GM13977 (cell line): Measurements from ENCODE around the gene SLC8A2.

Experiments
- DNase-seq: peaks from one replicate; pipeline ENCODE4 v3.0.0; 2012; ENCODE audit warnings: low spot score
- in situ Hi-C: fragments of 300-500 bp; cut with MboI; formaldehyde crosslinking; loops from one replicate; pipeline ENCODE4 v1.12.0; 2022; ENCODE audit warnings: low sequenced_read_pairs, low pct_unique_long_range_greater_than_20kb, mixed read lengths, inconsistent platforms; ENCODE audit not compliant: unreplicated experiment
- TF ChIP-seq, protein P1 (sequence below): IDR thresholded peaks from 2 replicates; pipeline ENCODE4 v1.5.1; 2012; ENCODE audit warnings: mild to moderate bottlenecking, control low read depth; ENCODE audit not compliant: insufficient read depth; ENCODE audit errors: extremely low read depth, missing control alignments

SLC8A2 gene

DNA sequence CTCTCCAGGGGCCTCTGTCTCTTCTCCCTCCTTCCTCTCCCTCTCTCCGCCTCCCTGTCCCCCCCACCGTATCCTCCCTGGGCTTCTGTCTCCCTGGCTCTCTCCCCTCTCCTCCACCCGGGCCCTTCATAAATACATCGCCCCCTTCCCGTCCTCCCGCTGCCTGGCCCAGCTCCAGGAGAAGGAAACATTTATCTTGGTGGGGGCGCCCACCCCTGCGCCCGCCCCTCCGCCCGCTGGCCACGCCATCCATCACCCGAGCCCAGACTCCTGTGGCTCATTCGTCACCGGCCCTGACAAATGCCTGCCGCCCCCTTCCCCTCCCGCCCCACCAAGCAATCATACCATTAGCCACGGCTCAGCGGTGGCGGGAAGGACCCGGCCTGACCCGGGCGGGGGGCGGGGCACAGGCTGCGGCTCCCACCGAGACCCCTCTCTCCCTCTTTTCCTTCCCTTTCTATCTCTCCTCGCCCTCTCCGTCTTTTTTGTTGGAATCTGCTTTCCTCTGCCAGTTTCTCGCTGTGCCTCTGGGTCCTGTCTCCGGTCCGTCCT is 49.8 kb downstream of the SLC8A2 start:
- in situ Hi-C loops: no loop called here
- no peak for DNase-seq
- TF ChIP-seq, protein P1, sequence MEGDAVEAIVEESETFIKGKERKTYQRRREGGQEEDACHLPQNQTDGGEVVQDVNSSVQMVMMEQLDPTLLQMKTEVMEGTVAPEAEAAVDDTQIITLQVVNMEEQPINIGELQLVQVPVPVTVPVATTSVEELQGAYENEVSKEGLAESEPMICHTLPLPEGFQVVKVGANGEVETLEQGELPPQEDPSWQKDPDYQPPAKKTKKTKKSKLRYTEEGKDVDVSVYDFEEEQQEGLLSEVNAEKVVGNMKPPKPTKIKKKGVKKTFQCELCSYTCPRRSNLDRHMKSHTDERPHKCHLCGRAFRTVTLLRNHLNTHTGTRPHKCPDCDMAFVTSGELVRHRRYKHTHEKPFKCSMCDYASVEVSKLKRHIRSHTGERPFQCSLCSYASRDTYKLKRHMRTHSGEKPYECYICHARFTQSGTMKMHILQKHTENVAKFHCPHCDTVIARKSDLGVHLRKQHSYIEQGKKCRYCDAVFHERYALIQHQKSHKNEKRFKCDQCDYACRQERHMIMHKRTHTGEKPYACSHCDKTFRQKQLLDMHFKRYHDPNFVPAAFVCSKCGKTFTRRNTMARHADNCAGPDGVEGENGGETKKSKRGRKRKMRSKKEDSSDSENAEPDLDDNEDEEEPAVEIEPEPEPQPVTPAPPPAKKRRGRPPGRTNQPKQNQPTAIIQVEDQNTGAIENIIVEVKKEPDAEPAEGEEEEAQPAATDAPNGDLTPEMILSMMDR: no peak

DNA sequence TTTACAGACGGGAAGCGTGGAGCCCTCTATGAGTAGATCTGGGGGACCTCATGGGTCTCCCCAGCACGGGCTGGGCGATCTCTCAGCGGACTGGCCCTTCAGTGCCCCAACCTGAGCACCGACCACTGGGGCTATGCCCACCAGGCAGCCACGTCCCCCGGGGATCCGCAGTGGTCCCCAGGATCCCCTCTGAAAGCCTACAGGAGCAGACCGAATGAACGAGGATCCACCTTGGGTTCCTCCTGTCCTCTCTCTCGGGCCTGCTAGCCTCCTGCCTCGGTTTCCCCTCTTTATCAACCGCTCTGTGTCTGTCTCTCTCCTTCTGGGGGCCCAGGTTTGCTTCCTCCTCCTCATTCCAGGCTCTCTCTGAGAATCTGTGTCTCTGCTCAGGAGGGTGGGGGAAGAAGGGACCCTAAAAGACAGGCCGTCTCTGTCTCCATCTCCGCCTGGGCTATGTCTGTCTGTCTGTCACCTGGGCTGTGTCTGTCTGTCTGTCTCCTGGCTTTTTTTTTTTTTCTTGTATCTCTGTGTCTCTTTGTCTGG is 50.4 kb downstream of the SLC8A2 start:
- TF ChIP-seq, protein P1: no peak
- DNase-seq: no peak
- in situ Hi-C loops: no loop called here

DNA sequence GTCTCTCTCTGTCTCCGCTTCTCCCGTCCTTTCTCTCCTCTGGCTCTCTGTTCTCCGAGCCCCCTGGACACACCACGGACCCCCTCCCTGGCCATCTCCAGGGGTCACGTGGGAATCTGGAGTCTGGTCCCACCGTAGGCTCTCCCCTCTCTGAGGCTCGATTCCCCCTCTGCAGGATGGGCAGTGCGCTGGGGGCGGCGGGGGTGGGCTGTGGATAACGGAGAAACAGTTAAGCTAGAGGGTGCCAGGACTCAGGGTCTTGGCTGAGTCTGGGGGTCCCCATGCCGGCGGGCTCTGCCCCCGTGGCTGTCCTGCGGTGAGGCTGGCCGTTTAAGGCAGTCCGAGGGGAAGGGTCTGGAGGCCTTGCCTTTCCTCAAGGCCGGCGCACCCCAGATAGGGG is 51.9 kb downstream of the SLC8A2 start:
- TF ChIP-seq, protein P1: no peak
- in situ Hi-C loops: no loop called here
- no peak for DNase-seq

DNA sequence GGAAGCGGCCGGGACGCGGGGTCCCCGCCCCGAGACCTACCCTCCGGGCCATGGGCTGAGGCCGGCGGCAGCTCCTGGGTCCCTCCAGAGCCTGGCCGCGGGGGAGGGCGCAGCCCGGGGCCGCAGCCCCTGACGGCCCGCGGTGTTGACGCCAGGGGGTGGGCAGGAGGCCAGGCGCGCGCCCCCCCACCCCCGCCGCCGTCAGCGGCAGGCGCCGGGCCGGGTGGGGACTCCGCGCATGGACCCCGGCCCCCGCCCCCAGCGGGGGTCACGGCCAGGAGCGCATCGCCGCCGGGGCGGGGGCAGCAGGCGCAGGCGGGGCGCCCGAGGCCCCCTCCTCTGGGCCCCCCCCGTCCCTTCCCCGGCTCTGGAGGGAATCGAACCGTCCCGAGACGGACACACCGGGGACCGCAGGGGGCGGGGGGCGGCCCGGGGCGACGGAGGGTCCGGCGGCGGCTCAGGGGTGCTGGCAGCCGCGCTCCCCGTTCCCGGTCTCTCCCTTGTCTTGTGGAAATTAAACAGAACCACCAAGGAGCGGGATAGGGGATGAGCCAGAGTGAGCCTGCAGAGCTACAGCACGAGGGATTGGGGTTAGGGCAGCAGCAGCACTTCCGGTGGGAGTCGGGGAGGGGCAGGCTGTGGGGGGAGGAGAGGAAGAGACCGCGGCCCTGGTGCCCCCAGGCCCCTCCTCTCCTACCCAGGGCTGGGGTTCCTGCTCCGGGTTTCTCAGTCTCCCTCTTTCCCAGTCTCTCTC is 52.5 kb downstream of the SLC8A2 start, which contains the start of gene MEIS3:
TSS of gene MEIS3 (minus strand) at position 498 of the 754 bp plus-strand sequence. CDS start at position 52, 446 bp downstream.
- in situ Hi-C loops: no loop called here
- DNase-seq: no peak
- TF ChIP-seq, protein P1: no peak

DNA sequence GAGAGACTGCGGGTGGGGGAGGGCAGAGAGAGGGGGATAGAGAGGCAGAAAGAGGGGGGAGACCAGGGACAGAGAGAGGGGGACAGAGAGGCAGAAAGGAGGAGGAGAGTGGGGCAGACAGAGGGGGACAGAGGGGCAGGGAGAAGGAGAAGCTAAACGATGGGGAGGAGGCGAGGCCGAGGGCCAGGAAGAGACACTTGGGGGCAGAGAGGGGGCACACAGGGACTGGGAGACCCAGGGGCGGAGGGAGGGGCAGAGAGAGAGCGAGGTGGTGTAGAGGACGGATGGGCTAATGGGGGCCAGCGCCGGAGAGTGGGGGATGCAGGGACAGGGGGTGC is 53.0 kb downstream of the SLC8A2 start:
- no peak for DNase-seq
- TF ChIP-seq, protein P1: no peak
- in situ Hi-C loops: no loop called here

DNA sequence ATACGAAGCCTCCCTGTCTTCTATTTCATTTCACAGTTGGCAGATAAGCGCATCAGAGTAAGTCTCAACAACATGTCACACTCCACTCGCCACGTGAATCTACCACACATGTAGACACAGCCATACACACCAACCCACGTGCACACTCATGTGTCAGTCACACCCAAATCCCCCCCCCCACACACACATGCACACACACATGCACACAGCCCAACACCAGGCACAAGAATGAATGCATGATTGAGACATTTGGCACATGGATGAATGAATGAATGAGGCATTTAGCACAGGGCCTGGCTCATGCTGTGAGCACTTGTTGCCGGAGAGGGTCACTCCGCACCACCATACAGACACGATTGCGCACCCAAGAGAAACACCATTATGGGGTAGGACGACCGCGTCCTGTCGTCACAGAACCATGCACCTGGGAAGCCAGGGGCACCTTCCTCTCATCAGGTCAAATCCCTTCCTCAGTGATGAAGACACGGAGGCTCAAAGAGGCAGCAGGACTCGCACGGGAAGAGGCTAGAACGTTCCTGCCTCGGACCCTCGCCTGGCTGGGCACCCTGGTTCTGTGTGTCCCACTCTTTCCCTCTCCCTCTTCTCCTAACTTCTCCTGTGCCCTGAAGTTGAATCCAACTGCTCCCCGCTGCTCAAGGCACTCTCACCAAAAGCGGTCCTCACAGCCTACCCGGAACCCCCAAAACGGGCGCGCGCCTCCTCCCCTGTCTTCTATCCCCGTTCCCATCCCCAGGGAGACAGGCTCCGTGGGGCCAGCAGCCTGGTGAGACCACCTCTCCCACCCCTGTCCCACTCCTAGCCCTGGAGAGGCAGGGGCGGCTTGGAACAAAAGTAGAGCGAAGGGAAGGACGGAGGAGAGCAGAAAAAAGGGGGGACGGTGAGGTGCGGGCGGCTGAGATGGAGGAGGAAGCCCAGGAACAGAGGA is 53.7 kb downstream of the SLC8A2 start:
- in situ Hi-C loops: no loop called here
- no peak for DNase-seq
- TF ChIP-seq, protein P1: no peak
